Activated T-cell treated with anti-CD3 and anti-CD28 coated beads, Interleukin-2, amount 50 U/mL, for 4 hours (primary cell): ENCODE measurements around the gene TDRD1. TPM values are rescaled to one million over a fixed set of nuclear protein-coding genes. Genes with fewer than 3 reads are reported as not detected.

Experiments used
- ATAC-seq, 2 donors: fragments of 200-7000 bp; cut with Tn5 transposase; one replicate each; pipeline ENCODE4 v1.10.0; 2021
- DNase-seq: peaks from one replicate; pipeline ENCODE4 v3.0.0-alpha.2; 2020
- H3K27me3 Mint-ChIP-seq: one replicate; pipeline ENCODE4 v1.8.0; 2021; ENCODE audit warnings: low read depth, mixed read lengths
- H3K36me3 Mint-ChIP-seq: one replicate; pipeline ENCODE4 v1.8.0; 2022; ENCODE audit warnings: mixed read lengths; ENCODE audit not compliant: insufficient read depth
- H3K4me1 Mint-ChIP-seq: one replicate; pipeline ENCODE4 v1.8.0; 2021; ENCODE audit warnings: low read depth, mixed read lengths
- H3K4me3 Mint-ChIP-seq: one replicate; pipeline ENCODE4 v1.8.0; 2021; ENCODE audit warnings: mild to moderate bottlenecking, moderate library complexity, mixed read lengths
- H3K9me3 Mint-ChIP-seq: one replicate; pipeline ENCODE4 v1.8.0; 2021; ENCODE audit warnings: mixed read lengths
- total RNA-seq, 3 donors: library from RNA; stranded (reverse); gene quantifications; one replicate each; pipeline ENCODE4 v1.2.1, GENCODE V29; 2021

TDRD1 gene
- total RNA-seq, 3 donors from 2014 or later, result 0.48 to 2.2 (median 0.63) TPM

DNA sequence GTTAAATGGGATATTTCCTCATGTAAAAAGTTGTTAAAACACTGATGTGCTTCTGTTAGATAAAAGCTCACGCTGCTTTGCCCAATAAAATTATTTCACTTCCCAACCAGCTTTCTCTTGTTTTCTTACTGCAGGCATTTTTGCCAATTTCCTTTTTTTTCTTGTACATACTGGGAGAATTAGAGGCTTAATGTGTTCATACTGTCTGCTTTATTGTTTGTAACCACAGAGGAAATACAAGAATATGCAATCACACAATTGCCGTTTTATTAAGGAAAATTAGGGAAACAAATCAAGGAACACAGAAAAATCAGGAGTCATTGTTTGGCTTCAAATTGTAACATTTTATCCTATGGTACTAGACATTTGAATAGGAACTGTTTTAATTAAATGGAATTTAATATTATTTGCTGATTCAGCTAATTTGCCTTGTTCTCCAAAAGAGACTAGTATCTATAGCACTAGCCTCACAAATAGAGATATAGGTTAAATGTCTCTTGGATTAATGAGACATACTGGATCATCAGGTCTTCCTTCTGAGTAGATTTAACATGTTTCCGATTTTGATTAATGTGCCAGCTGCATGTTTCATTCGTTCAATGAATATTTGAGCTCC, 53.5 kb downstream of the TDRD1 start:
- H3K36me3 Mint-ChIP-seq, result no peaks in the 10 kb centered on the region
- DNase-seq (no peak), ATAC-seq (no peak)
- H3K27me3 Mint-ChIP-seq, result peaks cover 33% of the 10 kb centered on the region
- H3K4me3 Mint-ChIP-seq, result no peak overlapping the region
- no peaks in the 10 kb centered on the region for H3K4me1 Mint-ChIP-seq
- no peaks in the 10 kb centered on the region for H3K9me3 Mint-ChIP-seq

DNA sequence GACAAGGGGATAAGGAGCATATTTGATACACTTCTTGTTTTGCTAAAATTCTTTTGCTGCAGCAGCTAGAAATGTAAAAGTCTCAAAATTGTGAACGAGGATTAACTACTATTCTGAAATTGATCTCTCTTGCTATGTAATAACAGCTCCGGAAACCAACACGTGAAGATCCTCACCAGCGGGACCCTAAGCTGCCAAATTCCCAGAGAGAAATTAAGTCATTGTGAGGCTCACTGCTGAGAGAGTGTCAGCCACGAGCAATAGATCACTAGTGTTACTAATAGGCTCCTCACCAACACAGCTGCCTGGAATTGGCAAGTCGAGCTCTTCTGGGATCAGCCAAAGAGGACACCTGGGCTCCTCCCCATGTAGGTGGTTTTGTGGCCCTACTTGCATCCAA, 54.3 kb downstream of the TDRD1 start:
- Mint-ChIP-seq H3K36me3 (no peaks in the 10 kb centered on the region), H3K9me3 (no peaks in the 10 kb centered on the region), H3K4me1 (no peaks in the 10 kb centered on the region), H3K4me3 (no peak overlapping the region), H3K27me3 (peaks cover 41% of the 10 kb centered on the region)
- no peak for ATAC-seq
- no peak for DNase-seq

DNA sequence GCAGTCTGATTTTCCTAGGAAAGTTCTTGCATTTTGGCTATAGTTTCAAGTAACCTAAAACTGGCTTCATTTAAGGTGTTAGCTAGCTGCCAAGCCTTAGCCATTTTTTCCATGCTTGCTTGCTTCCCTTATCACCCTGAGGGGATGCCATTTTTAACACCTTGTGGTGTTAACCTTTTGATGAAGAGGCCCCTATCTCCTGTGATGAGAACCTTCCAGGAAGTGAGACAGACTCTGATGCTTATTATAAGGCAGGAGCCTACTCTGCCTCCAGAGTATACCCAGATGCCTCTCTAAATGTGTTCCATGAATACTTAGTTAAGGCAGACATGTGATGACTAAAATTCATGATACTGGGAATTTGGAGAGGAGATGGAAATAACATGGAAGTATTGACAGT, 55.0 kb downstream of the TDRD1 start:
- Mint-ChIP-seq H3K36me3 (no peaks in the 10 kb centered on the region), H3K4me3 (no peak overlapping the region), H3K27me3 (peaks cover 48% of the 10 kb centered on the region), H3K4me1 (peaks cover 3% of the 10 kb centered on the region), H3K9me3 (no peaks in the 10 kb centered on the region)
- ATAC-seq, result peak in 1 of 2 donors; percentile 25
- no peak for DNase-seq

DNA sequence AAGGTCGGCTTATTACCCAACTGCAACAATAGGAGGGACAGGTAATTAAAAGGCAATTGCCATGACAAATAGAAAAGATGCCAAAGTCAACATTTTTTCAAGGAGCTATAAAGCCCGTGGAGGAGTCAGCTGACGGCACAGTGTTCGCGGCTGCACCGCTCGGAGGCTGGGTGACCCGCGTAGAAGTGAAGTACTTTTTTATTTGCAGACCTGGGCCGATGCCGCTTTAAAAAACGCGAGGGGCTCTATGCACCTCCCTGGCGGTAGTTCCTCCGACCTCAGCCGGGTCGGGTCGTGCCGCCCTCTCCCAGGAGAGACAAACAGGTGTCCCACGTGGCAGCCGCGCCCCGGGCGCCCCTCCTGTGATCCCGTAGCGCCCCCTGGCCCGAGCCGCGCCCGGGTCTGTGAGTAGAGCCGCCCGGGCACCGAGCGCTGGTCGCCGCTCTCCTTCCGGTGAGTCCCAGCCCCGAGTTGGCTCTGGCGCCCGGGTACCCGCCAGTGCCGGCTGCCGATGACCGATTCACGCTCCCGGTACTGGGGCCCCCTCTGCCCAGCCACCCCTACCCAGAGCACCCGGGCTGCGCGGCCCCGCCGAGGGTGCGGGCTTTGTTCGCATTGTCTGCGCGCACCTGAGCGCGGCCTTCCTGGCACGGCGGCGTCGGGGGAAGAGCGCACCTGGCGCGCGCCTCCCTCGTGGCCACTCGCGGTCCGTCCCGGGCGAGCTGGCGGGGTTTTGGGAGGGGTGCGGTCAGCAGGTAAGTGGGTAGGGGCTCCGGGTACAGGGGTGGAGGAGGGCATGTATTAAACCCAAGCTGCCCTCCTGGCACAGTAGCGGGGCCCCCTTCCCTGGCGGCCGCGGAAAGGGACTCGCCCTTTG, 60.2 kb downstream of the TDRD1 start, which contains the start of gene VWA2:
Gene VWA2 (plus strand): TSS at position 138 of the 877 bp plus-strand sequence. CDS start 9,460 bp downstream, outside the sequence.
- H3K36me3 Mint-ChIP-seq, result no peaks in the 10 kb centered on the region
- peak; percentile 7 for DNase-seq
- H3K27me3 Mint-ChIP-seq, result peaks cover 75% of the 10 kb centered on the region
- no peaks in the 10 kb centered on the region for H3K9me3 Mint-ChIP-seq
- peak; percentile 62 to 64 for ATAC-seq
- H3K4me1 Mint-ChIP-seq, result peaks cover 3% of the 10 kb centered on the region
- H3K4me3 Mint-ChIP-seq, result peak within 1 kb of the TSS; percentile 7

DNA sequence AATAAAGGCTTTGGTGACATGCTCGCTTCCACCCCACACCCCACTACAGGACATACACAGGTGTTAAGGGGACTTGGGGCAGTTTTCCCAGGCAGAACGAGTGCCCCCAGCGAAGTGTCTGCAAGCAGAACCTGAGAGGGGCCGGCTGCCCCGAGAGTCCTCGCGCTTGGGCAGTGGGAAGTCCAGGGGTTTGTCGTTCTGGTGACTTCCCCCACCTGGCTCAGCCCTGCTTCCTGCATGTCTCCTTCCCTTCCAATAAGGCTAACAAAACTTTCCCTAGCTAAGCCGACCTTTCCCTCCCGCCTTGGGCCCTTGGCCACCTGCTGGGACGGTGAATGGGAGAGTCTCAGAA, 60.8 kb downstream of the TDRD1 start:
- peaks cover 76% of the 10 kb centered on the region for H3K27me3 Mint-ChIP-seq
- DNase-seq (no peak), ATAC-seq (no peak)
- no peaks in the 10 kb centered on the region for H3K9me3 Mint-ChIP-seq
- H3K4me3 Mint-ChIP-seq, result no peak overlapping the region
- H3K36me3 Mint-ChIP-seq, result no peaks in the 10 kb centered on the region
- peaks cover 3% of the 10 kb centered on the region for H3K4me1 Mint-ChIP-seq

DNA sequence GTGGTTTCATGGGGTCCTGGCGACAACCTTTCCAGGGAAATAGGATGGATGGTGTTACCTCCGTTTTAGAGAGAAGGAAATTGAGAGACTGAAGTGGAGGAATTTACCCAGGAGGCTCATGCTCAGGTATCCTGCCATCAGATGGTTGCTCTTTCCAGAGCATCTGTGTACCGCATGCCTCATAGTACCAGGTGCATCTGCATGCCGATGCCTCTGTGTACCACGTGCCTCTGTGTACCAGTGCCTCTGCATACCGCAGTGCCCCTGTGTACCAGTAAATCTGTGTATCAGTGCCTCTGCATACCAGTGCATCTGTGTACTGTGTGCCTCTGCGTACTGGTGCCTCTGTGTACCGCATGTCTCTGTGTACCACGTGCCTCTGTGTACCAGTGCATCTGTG, 63.1 kb downstream of the TDRD1 start:
- no peak for ATAC-seq
- Mint-ChIP-seq H3K4me1 (peaks cover 3% of the 10 kb centered on the region), H3K27me3 (peaks cover 63% of the 10 kb centered on the region), H3K36me3 (no peaks in the 10 kb centered on the region), H3K4me3 (no peak overlapping the region), H3K9me3 (no peaks in the 10 kb centered on the region)
- DNase-seq, result no peak

- Mint-ChIP-seq H3K9me3 (no peaks in the 10 kb centered on the region), H3K4me1 (peaks cover 3% of the 10 kb centered on the region), H3K36me3 (no peaks in the 10 kb centered on the region), H3K27me3 (peaks cover 51% of the 10 kb centered on the region), H3K4me3 (no peak overlapping the region)
- ATAC-seq, result no peak
- no peak for DNase-seq
These were observed 64.5 kb downstream of the TDRD1 start for GRCh38 chr10:114243661-114244060.

- Mint-ChIP-seq H3K9me3 (no peaks in the 10 kb centered on the region), H3K36me3 (no peaks in the 10 kb centered on the region), H3K27me3 (peaks cover 46% of the 10 kb centered on the region), H3K4me1 (no peaks in the 10 kb centered on the region), H3K4me3 (no peak overlapping the region)
- DNase-seq (no peak), ATAC-seq (no peak)
These were observed 65.0 kb downstream of the TDRD1 start for GRCh38 chr10:114244126-114244525.

GRCh38 chr10:114245121-114245791, 66.1 kb downstream of the TDRD1 start:
- no peaks in the 10 kb centered on the region for H3K36me3 Mint-ChIP-seq
- no peaks in the 10 kb centered on the region for H3K4me1 Mint-ChIP-seq
- no peak for ATAC-seq
- H3K4me3 Mint-ChIP-seq, result no peak overlapping the region
- peaks cover 45% of the 10 kb centered on the region for H3K27me3 Mint-ChIP-seq
- no peaks in the 10 kb centered on the region for H3K9me3 Mint-ChIP-seq
- no peak for DNase-seq

DNA sequence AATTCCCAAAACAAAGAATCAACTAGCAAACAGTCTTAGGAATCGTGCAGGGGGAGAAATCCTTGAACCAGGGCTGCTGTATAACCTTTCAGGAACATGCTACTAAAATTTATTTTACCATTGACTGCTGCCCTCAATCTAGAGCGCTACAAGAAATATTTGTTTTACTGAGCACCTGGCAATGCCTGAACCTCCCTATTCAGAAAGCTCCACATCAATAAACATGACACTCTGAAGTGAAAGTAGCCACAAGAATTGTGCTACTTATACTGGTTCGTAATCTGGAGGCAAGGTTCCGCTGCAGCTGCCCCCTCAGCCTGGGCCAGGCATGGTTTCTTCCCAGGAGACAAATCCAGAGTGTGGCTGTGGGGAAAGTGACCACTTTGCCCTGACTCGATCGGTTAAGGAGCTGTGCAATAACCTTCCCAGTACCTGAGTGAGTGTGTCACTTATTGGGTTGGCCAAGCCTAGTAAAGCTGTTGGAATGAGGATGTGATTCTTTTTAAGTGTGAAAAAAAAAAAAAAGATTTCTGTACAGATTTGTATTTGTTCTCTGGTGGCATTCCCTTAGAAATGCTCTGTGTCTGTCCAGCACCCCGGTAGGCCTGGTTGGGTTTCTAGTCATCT, 67.6 kb downstream of the TDRD1 start:
- no peaks in the 10 kb centered on the region for H3K9me3 Mint-ChIP-seq
- H3K4me3 Mint-ChIP-seq, result no peak overlapping the region
- no peaks in the 10 kb centered on the region for H3K4me1 Mint-ChIP-seq
- DNase-seq (no peak), ATAC-seq (no peak)
- no peaks in the 10 kb centered on the region for H3K36me3 Mint-ChIP-seq
- H3K27me3 Mint-ChIP-seq, result peaks cover 32% of the 10 kb centered on the region

- Mint-ChIP-seq H3K4me3 (no peak overlapping the region), H3K4me1 (no peaks in the 10 kb centered on the region), H3K36me3 (no peaks in the 10 kb centered on the region), H3K27me3 (peaks cover 10% of the 10 kb centered on the region), H3K9me3 (no peaks in the 10 kb centered on the region)
- DNase-seq (no peak), ATAC-seq (no peak)
These were observed 71.1 kb downstream of the TDRD1 start for GRCh38 chr10:114250236-114250635.

DNA sequence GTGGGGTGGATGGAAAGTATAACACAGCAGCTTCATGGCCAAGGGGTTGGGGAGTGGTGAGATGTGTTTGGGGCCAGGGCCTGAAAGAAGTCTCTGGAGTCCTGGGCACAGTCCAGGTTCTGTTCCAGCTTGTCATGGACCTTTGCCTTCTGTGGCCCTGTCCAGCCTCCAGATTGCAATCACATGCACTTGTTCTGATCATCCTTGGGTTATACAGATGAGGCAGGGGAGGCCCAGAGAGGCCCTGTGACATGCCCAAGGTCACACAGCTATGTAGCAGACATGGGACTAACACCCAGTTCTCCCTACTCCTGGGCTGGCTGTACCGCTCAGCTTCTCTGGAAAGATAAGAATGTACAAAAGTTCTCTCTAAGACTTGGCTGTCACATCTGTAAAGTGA, 71.6 kb downstream of the TDRD1 start:
- Mint-ChIP-seq H3K4me3 (no peak overlapping the region), H3K9me3 (no peaks in the 10 kb centered on the region), H3K4me1 (no peaks in the 10 kb centered on the region), H3K27me3 (peaks cover 10% of the 10 kb centered on the region), H3K36me3 (no peaks in the 10 kb centered on the region)
- DNase-seq (no peak), ATAC-seq (no peak)

- ATAC-seq (no peak), DNase-seq (no peak)
- Mint-ChIP-seq H3K4me1 (no peaks in the 10 kb centered on the region), H3K36me3 (no peaks in the 10 kb centered on the region), H3K27me3 (peaks cover 7% of the 10 kb centered on the region), H3K9me3 (no peaks in the 10 kb centered on the region), H3K4me3 (no peak overlapping the region)
These were observed 72.9 kb downstream of the TDRD1 start for GRCh38 chr10:114252092-114252491.

DNA sequence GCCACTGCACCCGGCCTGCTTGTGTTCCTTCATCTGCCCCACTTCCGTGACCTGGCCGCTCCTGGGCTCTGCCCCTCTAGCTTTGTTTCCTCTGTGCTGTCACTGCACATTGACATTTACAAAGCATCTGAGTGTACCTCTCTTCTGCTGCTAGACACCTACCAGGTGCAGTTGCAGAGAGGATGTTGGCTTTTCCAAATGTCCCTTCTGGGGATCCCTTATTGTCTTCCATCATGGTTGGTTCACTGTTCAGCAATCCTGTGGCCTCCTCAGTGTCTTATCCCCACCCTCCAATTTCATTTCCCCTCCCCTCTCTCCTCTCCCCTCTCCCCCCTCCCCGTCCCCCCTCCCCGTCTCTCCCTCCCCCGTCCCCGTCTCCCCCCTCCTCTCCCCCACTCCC, 73.7 kb downstream of the TDRD1 start:
- Mint-ChIP-seq H3K27me3 (peaks cover 5% of the 10 kb centered on the region), H3K36me3 (no peaks in the 10 kb centered on the region), H3K4me3 (no peak overlapping the region), H3K4me1 (no peaks in the 10 kb centered on the region), H3K9me3 (no peaks in the 10 kb centered on the region)
- no peak for ATAC-seq
- DNase-seq, result no peak
